ENCODE measurements around the gene PAK4. TPM values are rescaled to one million over a fixed set of nuclear protein-coding genes. Genes with fewer than 3 reads are reported as not detected.

Gene PAK4
- total RNA-seq (2022; extraction: Qiagen RNA extraction), result 82.2 to 115 TPM (median 108 TPM) in 5 replicates

DNA sequence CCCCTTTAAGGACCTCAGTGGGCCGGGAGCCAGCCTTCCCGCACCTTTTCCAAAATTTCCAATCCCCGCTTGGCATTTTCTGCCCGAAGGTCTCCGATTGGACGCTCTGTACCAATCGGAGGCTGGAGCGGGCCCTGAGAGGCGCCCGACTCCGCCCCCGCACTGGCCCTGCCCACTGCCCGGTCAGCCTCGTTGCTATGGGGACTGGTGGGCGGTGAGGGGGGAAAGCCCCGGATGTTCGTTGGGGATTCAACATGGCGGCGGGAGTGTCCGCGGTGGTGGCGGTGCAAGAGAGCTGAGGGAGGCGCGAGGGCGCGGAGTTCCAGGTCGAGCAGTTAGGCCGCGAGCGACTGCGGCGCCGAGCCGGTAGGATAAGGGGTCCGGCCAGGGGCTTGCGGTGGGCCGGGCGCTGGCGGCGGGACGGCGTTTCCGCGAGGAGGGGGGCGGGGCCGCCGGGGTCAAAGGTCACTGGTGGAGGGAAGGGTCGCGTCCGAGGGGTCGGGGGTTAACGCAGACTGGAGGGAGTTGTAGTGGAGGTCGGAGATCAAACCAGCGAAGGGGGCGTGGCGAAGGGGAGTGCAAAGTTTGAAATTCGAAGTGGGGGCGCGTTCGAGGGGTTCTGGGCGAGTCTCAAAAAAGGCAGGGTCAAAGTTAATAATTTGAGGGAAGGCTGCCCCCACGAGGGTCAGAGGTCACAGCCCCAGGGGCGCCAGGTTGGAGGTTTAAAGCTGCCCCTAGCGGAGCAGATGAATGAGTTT lies at the start of gene PAK4:
TSS of gene PAK4 (plus strand) at position 233 of the 758 bp plus-strand sequence. CDS start 43,768 bp downstream, outside the sequence.

GRCh38 chr19:39083983-39084731 lies 41.4 kb upstream of the PAK4 start, which contains the start of gene ACP7:
Gene ACP7, plus strand, starts transcription at chr19:39084368. Its CDS starts 902 bp downstream, at chr19:39085270.

DNA sequence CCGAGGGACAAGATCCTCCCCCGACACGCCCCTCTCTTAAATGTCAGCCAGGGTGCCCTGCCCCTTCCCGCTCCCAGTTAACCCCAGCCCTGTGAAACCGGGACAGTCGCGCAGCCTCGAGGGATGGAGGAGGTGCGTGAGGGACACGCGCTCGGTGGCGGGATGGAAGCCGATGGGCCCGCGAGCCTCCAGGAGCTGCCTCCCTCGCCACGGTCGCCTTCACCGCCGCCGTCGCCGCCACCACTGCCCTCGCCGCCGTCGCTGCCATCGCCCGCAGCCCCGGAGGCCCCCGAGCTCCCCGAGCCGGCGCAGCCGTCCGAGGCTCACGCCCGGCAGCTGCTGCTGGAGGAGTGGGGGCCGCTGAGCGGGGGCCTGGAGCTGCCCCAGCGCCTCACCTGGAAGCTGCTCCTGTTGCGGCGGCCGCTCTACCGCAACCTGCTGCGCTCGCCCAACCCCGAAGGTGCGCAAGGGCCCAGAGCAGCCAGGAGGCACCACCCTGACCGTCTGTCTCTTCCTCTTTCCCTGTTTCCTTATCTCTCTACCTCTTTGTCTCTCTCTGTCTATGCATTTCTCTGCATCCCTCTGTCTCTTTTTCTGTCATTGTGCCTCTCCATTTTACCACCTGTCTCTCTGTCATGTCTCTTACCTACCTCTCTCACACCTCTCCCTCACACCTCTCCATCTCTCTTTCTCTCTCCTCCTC lies 71.4 kb downstream of the PAK4 start, which contains the start of gene NCCRP1:
TSS of gene NCCRP1 (plus strand) at position 105 of the 703 bp plus-strand sequence. CDS start at position 124, 19 bp downstream.

GRCh38 chr19:39203372-39204341 lies 78.1 kb downstream of the PAK4 start, which contains the start of gene SYCN:
Gene SYCN, minus strand, starts transcription at chr19:39204263. Its CDS starts 9 bp downstream, at chr19:39204254.

Other genes starting within 250 kb of the PAK4 start
- gene RINL, start 247.5 kb upstream of the PAK4 start, total RNA-seq (2022; extraction: Qiagen RNA extraction), result 1.9 to 2.7 TPM (median 2.4 TPM) in 5 replicates
- 32.8 to 40.0 TPM (median 37.6 TPM) in 5 replicates for gene SIRT2, start 226.2 kb upstream of the PAK4 start, total RNA-seq (2022; extraction: Qiagen RNA extraction)
- 61.9 to 127 TPM (median 100 TPM) in 5 replicates for gene NFKBIB, start 225.8 kb upstream of the PAK4 start, total RNA-seq (2022; extraction: Qiagen RNA extraction)
- 0.53 to 1.3 TPM (median 1.0 TPM) in 5 replicates for gene CCER2, start 213.6 kb upstream of the PAK4 start, total RNA-seq (2022; extraction: Qiagen RNA extraction)
- 44.7 to 57.3 TPM (median 51.6 TPM) in 5 replicates for gene SARS2, start 195.0 kb upstream of the PAK4 start, total RNA-seq (2022; extraction: Qiagen RNA extraction)
- gene MRPS12, start 194.8 kb upstream of the PAK4 start, total RNA-seq (2022; extraction: Qiagen RNA extraction), result 200 to 304 TPM (median 264 TPM) in 5 replicates
- gene FBXO17, start 150.0 kb upstream of the PAK4 start, total RNA-seq (2022; extraction: Qiagen RNA extraction), result 59.5 to 82.4 TPM (median 78.3 TPM) in 5 replicates
- gene FBXO27, start 93.2 kb upstream of the PAK4 start, total RNA-seq (2022; extraction: Qiagen RNA extraction), result 2.8 to 4.4 TPM (median 3.6 TPM) in 5 replicates
- gene ACP7, start 41.4 kb upstream of the PAK4 start, total RNA-seq (2022; extraction: Qiagen RNA extraction), result 0.05 to 0.17 TPM in 2 of 5 replicates, not detected in the others
- gene NCCRP1, start 71.2 kb downstream of the PAK4 start, total RNA-seq (2022; extraction: Qiagen RNA extraction), result 0.81 to 1.6 TPM (median 1.4 TPM) in 5 replicates
- not detected in 5 replicates for gene SYCN, start 78.5 kb downstream of the PAK4 start, total RNA-seq (2022; extraction: Qiagen RNA extraction)
- not detected in 5 replicates for gene IFNL3, start 119.2 kb downstream of the PAK4 start, total RNA-seq (2022; extraction: Qiagen RNA extraction)
- not detected in 5 replicates for gene IFNL4, start 123.1 kb downstream of the PAK4 start, total RNA-seq (2022; extraction: Qiagen RNA extraction)
- not detected in 5 replicates for gene IFNL2, start 142.6 kb downstream of the PAK4 start, total RNA-seq (2022; extraction: Qiagen RNA extraction)
- gene IFNL1, start 170.6 kb downstream of the PAK4 start, total RNA-seq (2022; extraction: Qiagen RNA extraction), result 0.39 TPM in 1 of 5 replicates, not detected in the others
- gene LRFN1, start 195.1 kb downstream of the PAK4 start, total RNA-seq (2022; extraction: Qiagen RNA extraction), result 5.7 to 11.3 TPM (median 9.7 TPM) in 5 replicates
- 0.49 to 0.59 TPM in 2 of 5 replicates, not detected in the others for gene GMFG, start 210.3 kb downstream of the PAK4 start, total RNA-seq (2022; extraction: Qiagen RNA extraction)
- gene SAMD4B, start 216.6 kb downstream of the PAK4 start, total RNA-seq (2022; extraction: Qiagen RNA extraction), result 116 to 175 TPM (median 166 TPM) in 5 replicates

All from A549 treated with Mapracorat at 1 μM for 4 hours (cell line).